Measurements from ENCODE around the gene IQCN.

Gene IQCN

DNA sequence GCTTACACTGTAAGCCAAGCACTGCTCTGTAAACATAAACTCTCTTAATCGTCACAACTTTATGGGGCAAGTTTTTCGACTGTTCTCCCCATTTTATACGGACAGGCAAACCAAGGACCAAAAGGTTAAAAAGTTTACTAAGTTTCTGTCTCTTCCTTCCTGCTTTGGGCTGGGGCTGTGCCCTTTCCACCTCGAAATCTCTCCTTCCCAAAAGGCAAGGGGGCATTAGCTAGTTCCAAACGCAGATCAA, 4.9 kb upstream of the IQCN start:
- H3K14ac ChIP-seq (ENCODE audit: low read length), result no peak overlapping the region
- no peak overlapping the region for H4K8ac ChIP-seq (ENCODE audit: low read depth, low read length)
- H2BK120ac ChIP-seq (ENCODE audit: low read depth, low read length), result no peak overlapping the region
- DNase-seq (ENCODE audit: low spot score), result no peak
- no peak overlapping the region for H2BK15ac ChIP-seq (ENCODE audit: low read length)
- no peaks in the 10 kb centered on the region for H3K27me3 ChIP-seq (ENCODE audit: control insufficient read depth in 3 of 3, insufficient read depth in 3 of 3, low read depth in 1 of 3, low read length in 3 of 3)
- no peak overlapping the region for H4K91ac ChIP-seq (ENCODE audit: low read depth, low read length, poor library complexity)
- peak overlapping the region; percentile 63 for H3K4me2 ChIP-seq (ENCODE audit: insufficient read depth, low read length, poor library complexity, severe bottlenecking)
- no peak overlapping the region for H3K27ac ChIP-seq (replicated peaks; ENCODE audit: low read length)
- no peak overlapping the region for H2AFZ ChIP-seq (ENCODE audit: low read length)
- no peak overlapping the region for H3K4ac ChIP-seq (ENCODE audit: low read length)
- peaks cover 0 to 2% of the 10 kb centered on the region in 2 donors for H3K9me3 ChIP-seq (replicated peaks in 1 of 2; ENCODE audit: control insufficient read depth in 2 of 2, insufficient read depth in 1 of 2, low read depth in 1 of 2, low read length in 2 of 2)
- no peak overlapping the region for H2BK12ac ChIP-seq (ENCODE audit: low read length)
- peaks cover 13 to 17% of the 10 kb centered on the region in 2 donors for H3K4me1 ChIP-seq (ENCODE audit: control insufficient read depth in 2 of 2, insufficient read depth in 1 of 2, low read depth in 1 of 2, low read length in 2 of 2)
- H3K9ac ChIP-seq (ENCODE audit: low read depth, low read length, poor library complexity), result peak overlapping the region; percentile 14
- peak overlapping the region; percentile 55 for H3K23ac ChIP-seq (ENCODE audit: low read depth, low read length, poor library complexity)
- H3K36me3 ChIP-seq (replicated peaks in 1 of 2; ENCODE audit: control insufficient read depth in 2 of 2, insufficient read depth in 2 of 2, low read length in 2 of 2), result peaks cover 17 to 33% of the 10 kb centered on the region in 2 donors
- no peak overlapping the region for H2AK5ac ChIP-seq (ENCODE audit: low read depth, low read length)
- peaks cover 24% of the 10 kb centered on the region for H3K79me1 ChIP-seq (ENCODE audit: low read depth, low read length)
- WGBS, 2 donors (ENCODE audit: extremely low coverage in 2 of 2, insufficient read length in 2 of 2, insufficient replicate concordance in 1 of 2), result no CpG with 5 or more reads among the region's 5 CpGs
- no peak overlapping the region for H2BK5ac ChIP-seq (ENCODE audit: low read length)
- peak overlapping the region; percentile 89 to 96 for H3K4me3 ChIP-seq (ENCODE audit: low read length in 2 of 2)
- H3K18ac ChIP-seq (ENCODE audit: low read length), result no peak overlapping the region

DNA sequence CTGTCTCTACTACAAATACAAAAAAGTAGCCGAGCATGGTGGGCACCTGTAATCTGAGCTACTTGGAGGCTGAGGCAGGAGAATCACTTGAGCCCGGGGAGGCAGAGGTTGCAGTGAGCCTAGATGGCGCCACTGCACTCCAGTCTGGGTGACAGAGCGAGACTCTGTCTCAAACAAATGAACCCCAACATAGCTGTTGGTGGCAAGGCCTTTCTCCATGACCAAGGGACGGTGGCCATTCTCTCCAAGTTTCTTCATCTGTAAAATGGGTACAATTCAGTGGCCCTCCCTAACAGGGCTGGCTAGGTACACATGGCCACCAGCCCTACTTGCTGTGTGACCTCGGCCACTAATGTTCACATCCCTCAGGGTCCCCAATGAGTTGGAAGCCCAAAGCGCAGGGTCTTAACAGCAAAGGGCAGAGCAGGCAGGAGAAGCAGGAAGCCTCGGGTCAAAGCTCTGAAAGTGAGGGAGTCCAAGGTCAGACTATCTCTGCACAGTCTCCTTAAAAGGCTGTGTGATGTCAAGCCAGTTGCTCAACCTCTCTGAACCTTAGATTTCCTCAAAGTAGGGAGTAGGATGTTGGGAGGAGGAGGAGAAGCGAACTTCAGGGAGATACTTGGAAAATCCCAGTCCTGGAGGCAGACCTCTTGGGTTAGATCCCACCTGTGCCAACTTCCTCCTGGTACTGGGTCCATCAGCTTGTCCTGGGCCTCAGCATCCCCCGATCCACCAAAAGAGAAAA, 4.4 kb upstream of the IQCN start:
- no peak overlapping the region for H2AFZ ChIP-seq (ENCODE audit: low read length)
- peaks cover 0 to 2% of the 10 kb centered on the region in 2 donors for H3K9me3 ChIP-seq (replicated peaks in 1 of 2; ENCODE audit: control insufficient read depth in 2 of 2, insufficient read depth in 1 of 2, low read depth in 1 of 2, low read length in 2 of 2)
- no peak overlapping the region for H4K91ac ChIP-seq (ENCODE audit: low read depth, low read length, poor library complexity)
- no CpG with 5 or more reads among the region's 10 CpGs for WGBS, 2 donors (ENCODE audit: extremely low coverage in 2 of 2, insufficient read length in 2 of 2, insufficient replicate concordance in 1 of 2)
- H3K4me3 ChIP-seq (ENCODE audit: low read length in 2 of 2), result peak overlapping the region; percentile 89 to 96
- H3K9ac ChIP-seq (ENCODE audit: low read depth, low read length, poor library complexity), result peak overlapping the region; percentile 14
- no peak overlapping the region for H3K23ac ChIP-seq (ENCODE audit: low read depth, low read length, poor library complexity)
- no peak overlapping the region for H2BK12ac ChIP-seq (ENCODE audit: low read length)
- no peak for DNase-seq (ENCODE audit: low spot score)
- no peaks in the 10 kb centered on the region for H3K27me3 ChIP-seq (ENCODE audit: control insufficient read depth in 3 of 3, insufficient read depth in 3 of 3, low read depth in 1 of 3, low read length in 3 of 3)
- H2BK15ac ChIP-seq (ENCODE audit: low read length), result no peak overlapping the region
- H4K8ac ChIP-seq (ENCODE audit: low read depth, low read length), result no peak overlapping the region
- H2BK5ac ChIP-seq (ENCODE audit: low read length), result no peak overlapping the region
- no peak overlapping the region for H3K14ac ChIP-seq (ENCODE audit: low read length)
- no peak overlapping the region for H3K4ac ChIP-seq (ENCODE audit: low read length)
- no peak overlapping the region for H2AK5ac ChIP-seq (ENCODE audit: low read depth, low read length)
- peaks cover 26% of the 10 kb centered on the region for H3K79me1 ChIP-seq (ENCODE audit: low read depth, low read length)
- H3K36me3 ChIP-seq (replicated peaks in 1 of 2; ENCODE audit: control insufficient read depth in 2 of 2, insufficient read depth in 2 of 2, low read length in 2 of 2), result peaks cover 17 to 33% of the 10 kb centered on the region in 2 donors
- peak overlapping the region; percentile 63 for H3K4me2 ChIP-seq (ENCODE audit: insufficient read depth, low read length, poor library complexity, severe bottlenecking)
- peaks cover 13 to 17% of the 10 kb centered on the region in 2 donors for H3K4me1 ChIP-seq (ENCODE audit: control insufficient read depth in 2 of 2, insufficient read depth in 1 of 2, low read depth in 1 of 2, low read length in 2 of 2)
- H3K27ac ChIP-seq (replicated peaks; ENCODE audit: low read length), result no peak overlapping the region
- no peak overlapping the region for H2BK120ac ChIP-seq (ENCODE audit: low read depth, low read length)
- H3K18ac ChIP-seq (ENCODE audit: low read length), result no peak overlapping the region

DNA sequence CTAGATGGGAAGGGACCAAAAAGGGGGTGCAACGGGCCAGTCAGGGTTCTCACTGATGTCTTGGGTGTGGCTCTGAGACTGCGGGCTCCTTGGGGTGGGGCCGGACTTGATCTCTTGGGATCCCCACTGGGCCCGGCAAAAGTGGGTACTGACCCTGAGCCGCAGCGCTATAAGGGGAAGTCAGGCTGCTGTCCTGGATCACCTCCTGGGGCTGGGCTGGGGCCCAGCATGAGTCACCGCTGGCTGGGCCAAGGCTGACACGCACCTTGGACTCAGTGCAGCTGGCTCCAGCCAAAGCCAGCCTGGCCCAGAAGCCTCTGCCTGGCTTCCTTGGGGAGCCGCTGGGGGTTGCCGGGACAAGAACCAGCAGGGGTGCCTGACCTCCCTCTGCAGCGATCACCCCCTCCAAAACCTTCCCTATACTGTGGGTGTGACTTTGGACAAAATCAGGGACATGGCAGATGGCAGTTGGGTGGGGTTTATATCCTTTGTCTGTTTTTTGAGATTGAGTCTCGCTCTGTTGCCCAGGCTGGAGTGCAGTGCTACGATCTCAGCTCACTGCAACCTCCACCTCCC, 617 bp upstream of the IQCN start:
- no peak for DNase-seq (ENCODE audit: low spot score)
- H2BK12ac ChIP-seq (ENCODE audit: low read length), result no peak overlapping the region
- no peak overlapping the region for H3K9ac ChIP-seq (ENCODE audit: low read depth, low read length, poor library complexity)
- H2AK5ac ChIP-seq (ENCODE audit: low read depth, low read length), result peak overlapping the region; percentile 9
- peaks cover 8 to 9% of the 10 kb centered on the region in 2 donors for H3K4me1 ChIP-seq (ENCODE audit: control insufficient read depth in 2 of 2, insufficient read depth in 1 of 2, low read depth in 1 of 2, low read length in 2 of 2)
- peak overlapping the region; percentile 17 for H4K8ac ChIP-seq (ENCODE audit: low read depth, low read length)
- no peak overlapping the region for H3K18ac ChIP-seq (ENCODE audit: low read length)
- no peak overlapping the region for H3K27ac ChIP-seq (replicated peaks; ENCODE audit: low read length)
- H2BK5ac ChIP-seq (ENCODE audit: low read length), result no peak overlapping the region
- peaks cover 0 to 2% of the 10 kb centered on the region in 2 donors for H3K9me3 ChIP-seq (replicated peaks in 1 of 2; ENCODE audit: control insufficient read depth in 2 of 2, insufficient read depth in 1 of 2, low read depth in 1 of 2, low read length in 2 of 2)
- peak overlapping the region; percentile 11 for H3K4me2 ChIP-seq (ENCODE audit: insufficient read depth, low read length, poor library complexity, severe bottlenecking)
- no peak overlapping the region for H3K4ac ChIP-seq (ENCODE audit: low read length)
- no peak overlapping the region for H2AFZ ChIP-seq (ENCODE audit: low read length)
- H3K14ac ChIP-seq (ENCODE audit: low read length), result no peak overlapping the region
- WGBS, 2 donors (ENCODE audit: extremely low coverage in 2 of 2, insufficient read length in 2 of 2, insufficient replicate concordance in 1 of 2), result no CpG with 5 or more reads among the region's 13 CpGs
- peaks cover 18% of the 10 kb centered on the region for H3K79me1 ChIP-seq (ENCODE audit: low read depth, low read length)
- no peak overlapping the region for H2BK15ac ChIP-seq (ENCODE audit: low read length)
- H2BK120ac ChIP-seq (ENCODE audit: low read depth, low read length), result no peak overlapping the region
- no peak overlapping the region for H4K91ac ChIP-seq (ENCODE audit: low read depth, low read length, poor library complexity)
- H3K4me3 ChIP-seq (ENCODE audit: low read length in 2 of 2), result peak overlapping the region in 1 of 2 donors; percentile 41
- H3K27me3 ChIP-seq (ENCODE audit: control insufficient read depth in 3 of 3, insufficient read depth in 3 of 3, low read depth in 1 of 3, low read length in 3 of 3), result no peaks in the 10 kb centered on the region
- peaks cover 17 to 33% of the 10 kb centered on the region in 2 donors for H3K36me3 ChIP-seq (replicated peaks in 1 of 2; ENCODE audit: control insufficient read depth in 2 of 2, insufficient read depth in 2 of 2, low read length in 2 of 2)
- peak overlapping the region; percentile 31 for H3K23ac ChIP-seq (ENCODE audit: low read depth, low read length, poor library complexity)

DNA sequence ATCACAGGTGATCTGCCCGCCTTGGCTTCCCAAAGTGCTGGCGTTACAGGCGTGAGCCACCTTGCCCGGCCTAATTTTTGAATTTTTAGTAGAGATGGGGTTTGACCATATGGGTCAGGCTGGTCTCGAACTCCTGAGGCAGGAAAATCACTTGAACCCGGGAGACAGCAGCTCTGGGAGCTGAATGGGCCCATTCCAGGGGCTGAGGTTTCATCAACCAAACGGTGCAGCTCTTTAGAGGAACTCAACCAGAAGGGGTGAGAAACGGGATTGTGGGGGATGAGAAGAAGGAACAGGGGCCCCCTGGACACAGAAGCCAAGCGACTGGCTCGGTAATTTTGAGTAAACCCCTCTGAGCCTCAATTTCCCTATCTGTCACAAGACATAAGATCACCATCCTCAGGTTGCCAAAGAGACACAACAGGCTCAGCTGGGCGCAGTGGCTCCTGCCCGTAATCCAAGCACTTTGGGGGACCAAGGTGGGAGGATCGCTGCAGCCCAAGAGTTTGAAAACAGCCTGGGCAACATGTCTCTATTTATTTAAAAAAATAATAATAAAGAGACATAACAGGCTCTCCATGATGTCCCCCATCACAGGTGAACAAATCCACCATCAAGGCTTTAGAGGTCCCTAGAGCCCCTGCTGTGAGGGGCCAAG, 562 bp downstream of the IQCN start:
- Histone ChIP-seq H4K8ac (ENCODE audit: low read depth, low read length) (no peak overlapping the region), H3K27me3 (ENCODE audit: control insufficient read depth in 3 of 3, insufficient read depth in 3 of 3, low read depth in 1 of 3, low read length in 3 of 3) (no peaks in the 10 kb centered on the region), H3K4ac (ENCODE audit: low read length) (no peak overlapping the region), H2BK12ac (ENCODE audit: low read length) (no peak overlapping the region), H3K9me3 (replicated peaks in 1 of 2; ENCODE audit: control insufficient read depth in 2 of 2, insufficient read depth in 1 of 2, low read depth in 1 of 2, low read length in 2 of 2) (peaks cover 0 to 2% of the 10 kb centered on the region in 2 donors), H2AFZ (ENCODE audit: low read length) (no peak overlapping the region), H3K18ac (ENCODE audit: low read length) (no peak overlapping the region), H3K4me1 (ENCODE audit: control insufficient read depth in 2 of 2, insufficient read depth in 1 of 2, low read depth in 1 of 2, low read length in 2 of 2) (peaks cover 2 to 6% of the 10 kb centered on the region in 2 donors), H3K9ac (ENCODE audit: low read depth, low read length, poor library complexity) (no peak overlapping the region), H3K23ac (ENCODE audit: low read depth, low read length, poor library complexity) (no peak overlapping the region), H2AK5ac (ENCODE audit: low read depth, low read length) (no peak overlapping the region), H4K91ac (ENCODE audit: low read depth, low read length, poor library complexity) (no peak overlapping the region), H2BK120ac (ENCODE audit: low read depth, low read length) (no peak overlapping the region), H3K27ac (replicated peaks; ENCODE audit: low read length) (no peak overlapping the region), H3K4me2 (ENCODE audit: insufficient read depth, low read length, poor library complexity, severe bottlenecking) (no peak overlapping the region), H3K79me1 (ENCODE audit: low read depth, low read length) (peaks cover 18% of the 10 kb centered on the region), H3K36me3 (replicated peaks in 1 of 2; ENCODE audit: control insufficient read depth in 2 of 2, insufficient read depth in 2 of 2, low read length in 2 of 2) (peaks cover 16 to 27% of the 10 kb centered on the region in 2 donors), H3K4me3 (ENCODE audit: low read length in 2 of 2) (no peak overlapping the region), H2BK5ac (ENCODE audit: low read length) (no peak overlapping the region), H3K14ac (ENCODE audit: low read length) (no peak overlapping the region), H2BK15ac (ENCODE audit: low read length) (no peak overlapping the region)
- WGBS, 2 donors (ENCODE audit: extremely low coverage in 2 of 2, insufficient read length in 2 of 2, insufficient replicate concordance in 1 of 2), result no CpG with 5 or more reads among the region's 13 CpGs
- DNase-seq (ENCODE audit: low spot score), result no peak

Measured in neuronal stem cell (in vitro differentiated cells).